Activated naive CD8-positive, alpha-beta T cell treated with anti-CD3 and anti-CD28 coated beads, Interleukin-2, amount 10 ng/mL, durations not matched to agents 7 days and 5 days (primary cell): ENCODE data around the gene MINK1. TPM values are rescaled to one million over a fixed set of nuclear protein-coding genes. Genes with fewer than 3 reads are reported as not detected.
"Not testable (repeated sequence)": the region's sequence is repeated elsewhere in the genome, so short reads cannot be mapped to it uniquely, and the experiment has no call there.

Experiments used
- ATAC-seq: fragments of 150-1000 bp; cut with Tn5 transposase; one replicate; pipeline ENCODE4 v1.10.0; 2021; ENCODE audit warnings: low read depth, moderate library complexity
- POLR2A ChIA-PET: fragments of 350-600 bp; sonication (Branson Sonifier 250); formaldehyde crosslinking; loops from one replicate; lab custom pipeline; 2021; ENCODE audit warnings: antibody characterized with exemption; lab: Charles Lee
- DNase-seq: peaks from one replicate; pipeline ENCODE4 v3.0.0; 2021
- H3K27ac Mint-ChIP-seq: one replicate; pipeline ENCODE4 v1.8.0; 2022; ENCODE audit warnings: mild to moderate bottlenecking, mixed read lengths
- H3K27me3 Mint-ChIP-seq: one replicate; pipeline ENCODE4 v1.8.0; 2022; ENCODE audit warnings: mild to moderate bottlenecking, moderate library complexity, mixed read lengths
- H3K36me3 Mint-ChIP-seq: one replicate; pipeline ENCODE4 v1.8.0; 2021; ENCODE audit warnings: mild to moderate bottlenecking, mixed read lengths
- H3K4me1 Mint-ChIP-seq: one replicate; pipeline ENCODE4 v1.8.0; 2021; ENCODE audit warnings: mixed read lengths
- H3K4me3 Mint-ChIP-seq: one replicate; pipeline ENCODE4 v1.8.0; 2022; ENCODE audit warnings: mild to moderate bottlenecking, moderate library complexity, mixed read lengths
- H3K9me3 Mint-ChIP-seq: one replicate; pipeline ENCODE4 v1.8.0; 2021; ENCODE audit warnings: mixed read lengths
- total RNA-seq, 2 experiments: library from RNA; stranded (reverse); gene quantifications; one replicate each; pipeline ENCODE4 v1.2.3, GENCODE V29; 2021

Gene MINK1
- total RNA-seq, 2 experiments from 2014 or later = 123 to 128 TPM

GRCh38 chr17:4858068-4858881 lies 25.1 kb downstream of the MINK1 start:
- Mint-ChIP-seq H3K36me3 (peaks cover 18% of the 10 kb centered on the region), H3K27me3 (no peaks in the 10 kb centered on the region), H3K9me3 (no peaks in the 10 kb centered on the region), H3K27ac (no peak overlapping the region), H3K4me1 (peaks cover 7% of the 10 kb centered on the region), H3K4me3 (no peak overlapping the region)
- DNase-seq = no peak
- no peak for ATAC-seq
- POLR2A ChIA-PET = no interaction called here

DNA sequence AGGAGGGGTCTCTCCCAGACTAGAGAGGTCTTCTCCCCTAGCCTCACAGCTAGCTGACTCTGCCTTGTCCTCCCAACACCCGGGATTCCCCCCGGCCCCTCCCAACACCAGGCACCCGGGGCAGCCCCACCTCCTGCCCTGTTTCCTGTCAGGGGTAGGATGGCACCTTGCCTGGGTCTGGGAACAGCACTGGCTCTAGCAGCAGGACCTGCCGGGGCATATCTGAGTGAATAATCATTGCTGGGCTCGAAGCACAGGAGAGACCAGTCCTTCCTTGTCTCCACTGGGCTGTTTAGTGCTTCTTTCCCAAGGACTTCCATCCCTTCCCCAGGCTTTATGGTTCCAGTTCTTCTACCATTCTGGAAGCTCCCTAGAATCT lies 25.7 kb downstream of the MINK1 start:
- DNase-seq (no peak), ATAC-seq (no peak)
- H3K4me3 Mint-ChIP-seq = no peak overlapping the region
- H3K36me3 Mint-ChIP-seq = peaks cover 18% of the 10 kb centered on the region
- no peak overlapping the region for H3K27ac Mint-ChIP-seq
- POLR2A ChIA-PET = no interaction called here
- H3K9me3 Mint-ChIP-seq = no peaks in the 10 kb centered on the region
- H3K4me1 Mint-ChIP-seq = peaks cover 4% of the 10 kb centered on the region
- no peaks in the 10 kb centered on the region for H3K27me3 Mint-ChIP-seq

DNA sequence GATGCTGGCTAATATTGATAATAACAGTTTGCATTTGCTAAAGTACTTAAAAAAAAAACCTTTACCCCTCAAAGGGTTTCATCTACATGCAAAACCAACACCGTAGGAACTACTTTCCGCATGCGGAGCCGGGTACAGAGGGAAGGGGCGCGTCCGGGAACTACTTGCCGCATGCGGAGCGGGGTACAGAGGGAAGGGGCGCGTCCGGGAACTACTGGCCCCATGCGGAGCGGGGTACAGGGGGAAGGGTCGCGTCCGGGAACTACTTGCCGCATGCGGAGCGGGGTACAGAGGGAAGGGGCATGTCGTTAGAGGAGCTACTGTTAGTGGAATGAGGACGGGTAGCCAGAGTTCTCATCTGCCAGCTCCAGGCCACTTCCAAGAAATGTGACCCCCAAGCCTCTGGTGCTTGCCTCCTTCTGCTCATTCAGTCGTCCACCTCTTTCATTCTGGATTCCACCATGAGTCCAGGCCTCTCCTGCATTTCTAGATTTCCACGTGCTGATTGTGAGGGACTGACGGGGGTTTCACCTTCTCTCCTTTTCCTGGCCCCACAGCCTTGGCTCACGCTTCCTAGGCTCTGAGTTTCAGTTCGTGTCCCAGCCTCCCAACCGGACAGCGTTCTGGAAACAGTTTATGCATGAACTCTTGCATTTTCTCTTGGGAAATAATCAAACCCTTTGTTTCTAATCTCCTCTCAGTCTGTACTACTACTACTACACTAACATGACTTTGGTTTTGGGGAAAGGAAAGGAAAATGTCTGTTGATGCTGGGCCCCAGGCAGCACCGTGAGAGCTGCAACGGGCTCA lies 26.9 kb downstream of the MINK1 start:
- Mint-ChIP-seq H3K36me3 (peaks cover 14% of the 10 kb centered on the region), H3K27me3 (no peaks in the 10 kb centered on the region), H3K4me3 (no peak overlapping the region), H3K4me1 (no peaks in the 10 kb centered on the region), H3K27ac (no peak overlapping the region), H3K9me3 (no peaks in the 10 kb centered on the region)
- POLR2A ChIA-PET = interaction anchor here (1.4 kb wide), 1 partner anchor 10 kb away, joined by 3 read pairs; no protein-coding TSS in a partner anchor
- DNase-seq (no peak), ATAC-seq (no peak)

DNA sequence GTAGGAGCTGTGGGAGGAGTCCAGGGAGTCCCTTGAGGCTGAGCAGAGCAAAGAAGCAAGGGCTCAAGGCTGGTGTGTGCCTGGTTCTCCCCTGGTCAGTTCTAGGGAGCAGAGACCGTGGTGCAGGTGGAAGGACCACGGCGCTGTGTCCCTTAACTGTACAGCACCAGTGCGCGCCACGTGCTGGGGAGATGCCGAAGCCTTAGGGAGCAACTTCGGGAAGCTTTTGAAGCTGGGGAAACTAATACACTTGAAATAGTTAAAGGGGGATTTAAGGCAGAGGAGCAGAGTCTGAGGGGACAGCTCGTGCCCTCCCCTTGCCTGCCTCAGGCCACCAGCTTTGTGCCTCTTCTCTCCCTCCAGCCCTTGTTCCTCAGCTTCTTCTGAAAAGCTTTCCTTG lies 27.5 kb downstream of the MINK1 start:
- H3K36me3 Mint-ChIP-seq = peaks cover 14% of the 10 kb centered on the region
- ATAC-seq (no peak), DNase-seq (no peak)
- no peaks in the 10 kb centered on the region for H3K27me3 Mint-ChIP-seq
- H3K4me1 Mint-ChIP-seq = no peaks in the 10 kb centered on the region
- H3K9me3 Mint-ChIP-seq = no peaks in the 10 kb centered on the region
- no peak overlapping the region for H3K27ac Mint-ChIP-seq
- POLR2A ChIA-PET = interaction anchor here (1.4 kb wide), 1 partner anchor 10 kb away, joined by 3 read pairs; no protein-coding TSS in a partner anchor
- H3K4me3 Mint-ChIP-seq = no peak overlapping the region

GRCh38 chr17:4861052-4861451 lies 27.9 kb downstream of the MINK1 start:
- no peak overlapping the region for H3K4me3 Mint-ChIP-seq
- peaks cover 12% of the 10 kb centered on the region for H3K36me3 Mint-ChIP-seq
- DNase-seq (no peak), ATAC-seq (no peak)
- H3K4me1 Mint-ChIP-seq = no peaks in the 10 kb centered on the region
- POLR2A ChIA-PET = interaction anchor here (1.4 kb wide), 1 partner anchor 9 kb away, joined by 3 read pairs; no protein-coding TSS in a partner anchor
- H3K27ac Mint-ChIP-seq = no peak overlapping the region
- no peaks in the 10 kb centered on the region for H3K27me3 Mint-ChIP-seq
- H3K9me3 Mint-ChIP-seq = no peaks in the 10 kb centered on the region

DNA sequence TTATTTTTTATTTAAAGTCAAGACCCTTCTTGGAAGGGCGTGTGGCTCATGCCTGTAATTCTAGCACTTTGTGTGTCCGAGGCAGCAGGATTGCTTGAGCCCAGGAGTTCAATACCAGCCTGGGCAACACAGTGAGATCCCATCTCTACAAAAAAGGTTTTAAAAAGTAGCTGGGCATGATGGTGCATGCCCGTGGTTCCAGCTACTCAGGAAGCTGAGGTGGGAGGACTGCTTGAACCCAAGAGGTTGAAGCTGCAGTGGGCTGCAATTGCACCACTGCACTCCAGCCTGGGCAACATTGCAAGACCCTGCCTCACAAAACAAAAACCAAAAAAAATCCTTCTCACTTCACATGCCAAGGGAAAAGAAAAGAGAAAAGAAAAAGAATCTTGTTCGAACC lies 29.6 kb downstream of the MINK1 start:
- ATAC-seq (no peak), DNase-seq (no peak)
- H3K27ac Mint-ChIP-seq = no peak overlapping the region
- POLR2A ChIA-PET = no interaction called here
- H3K4me1 Mint-ChIP-seq = no peaks in the 10 kb centered on the region
- peaks cover 2% of the 10 kb centered on the region for H3K36me3 Mint-ChIP-seq
- H3K4me3 Mint-ChIP-seq = no peak overlapping the region
- no peaks in the 10 kb centered on the region for H3K9me3 Mint-ChIP-seq
- H3K27me3 Mint-ChIP-seq = no peaks in the 10 kb centered on the region

DNA sequence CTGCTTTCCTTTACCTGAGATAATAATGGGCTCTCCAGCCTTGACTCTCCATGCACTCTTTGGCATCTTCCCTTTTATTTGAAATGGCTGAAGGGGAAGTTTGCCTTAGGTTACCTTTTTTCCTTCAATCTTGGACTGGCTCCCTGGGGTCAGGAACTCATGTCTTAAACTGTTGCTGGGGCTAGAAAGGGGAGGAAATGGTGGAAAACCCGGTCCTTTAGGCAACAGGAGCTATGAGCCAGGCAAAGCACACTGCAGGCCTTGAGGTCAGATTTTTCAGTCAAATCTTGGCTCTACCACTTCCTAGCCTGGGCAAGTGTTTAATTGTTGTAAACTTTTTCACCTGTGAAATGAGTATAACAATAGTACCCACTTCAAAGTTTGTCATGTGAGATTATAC lies 30.2 kb downstream of the MINK1 start:
- H3K27ac Mint-ChIP-seq = no peak overlapping the region
- ATAC-seq (no peak), DNase-seq (no peak)
- POLR2A ChIA-PET = no interaction called here
- no peaks in the 10 kb centered on the region for H3K9me3 Mint-ChIP-seq
- no peaks in the 10 kb centered on the region for H3K27me3 Mint-ChIP-seq
- H3K36me3 Mint-ChIP-seq = peaks cover 2% of the 10 kb centered on the region
- no peaks in the 10 kb centered on the region for H3K4me1 Mint-ChIP-seq
- no peak overlapping the region for H3K4me3 Mint-ChIP-seq

DNA sequence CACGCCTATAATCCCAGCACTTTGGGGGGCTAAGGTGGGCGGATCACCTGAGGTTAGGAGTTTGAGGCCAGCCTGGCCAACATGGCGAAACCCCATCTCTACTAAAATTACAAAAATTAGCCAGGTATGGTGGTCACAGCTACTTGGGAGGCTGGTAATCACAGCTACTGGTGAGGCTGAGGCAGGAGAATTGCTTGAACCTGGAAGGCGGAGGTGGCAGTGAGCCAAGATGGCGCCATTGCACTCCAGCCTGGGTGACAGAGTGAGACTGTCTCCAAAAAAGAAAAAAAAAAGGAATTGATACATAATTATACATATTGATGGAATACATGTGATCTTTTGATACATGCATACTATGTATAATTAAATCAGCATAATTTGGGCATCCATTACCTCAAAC lies 34.4 kb downstream of the MINK1 start:
- not testable (repeated sequence) for H3K4me3 Mint-ChIP-seq, DNase-seq, H3K36me3 Mint-ChIP-seq, H3K4me1 Mint-ChIP-seq, H3K27me3 Mint-ChIP-seq, H3K9me3 Mint-ChIP-seq, H3K27ac Mint-ChIP-seq, ATAC-seq
- POLR2A ChIA-PET = interaction anchor here (0.6 kb wide), 1 partner anchor 61 kb away, joined by 7 read pairs; no protein-coding TSS in a partner anchor

- H3K27ac Mint-ChIP-seq, DNase-seq, H3K4me3 Mint-ChIP-seq, H3K4me1 Mint-ChIP-seq, ATAC-seq, H3K36me3 Mint-ChIP-seq, H3K27me3 Mint-ChIP-seq, POLR2A ChIA-PET, H3K9me3 Mint-ChIP-seq: not testable (repeated sequence)
Observed at GRCh38 chr17:4869058-4869998, 36.2 kb downstream of the MINK1 start.

GRCh38 chr17:4870855-4871254 lies 37.7 kb downstream of the MINK1 start:
- no peaks in the 10 kb centered on the region for H3K4me1 Mint-ChIP-seq
- H3K27ac Mint-ChIP-seq = no peak overlapping the region
- no peaks in the 10 kb centered on the region for H3K27me3 Mint-ChIP-seq
- no peaks in the 10 kb centered on the region for H3K9me3 Mint-ChIP-seq
- ATAC-seq (no peak), DNase-seq (no peak)
- peaks cover 1% of the 10 kb centered on the region for H3K36me3 Mint-ChIP-seq
- no peak overlapping the region for H3K4me3 Mint-ChIP-seq
- POLR2A ChIA-PET = interaction anchor here (1.0 kb wide), 1 partner anchor 10 kb away, joined by 3 read pairs; no protein-coding TSS in a partner anchor

DNA sequence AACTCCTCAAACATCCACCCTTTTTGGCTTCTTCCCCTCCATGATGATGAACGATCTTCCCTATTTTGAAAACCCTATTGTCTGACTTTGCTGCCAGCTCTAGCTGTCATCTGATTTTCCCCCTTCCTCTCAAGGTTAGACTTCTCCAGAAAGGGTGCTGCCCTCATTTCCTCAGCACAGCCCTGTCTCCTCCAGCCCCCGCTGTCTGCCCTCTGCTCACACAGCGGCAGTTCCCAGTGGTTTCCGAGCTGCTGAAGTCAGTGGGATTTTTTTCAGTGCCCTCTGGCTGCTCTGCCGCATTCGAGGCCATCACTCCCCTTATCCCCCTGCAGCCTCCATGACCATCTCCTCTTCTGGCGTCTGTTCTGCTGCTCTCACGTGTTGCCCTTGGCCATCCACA lies 39.6 kb downstream of the MINK1 start:
- no peaks in the 10 kb centered on the region for H3K27me3 Mint-ChIP-seq
- H3K9me3 Mint-ChIP-seq = no peaks in the 10 kb centered on the region
- no peak overlapping the region for H3K4me3 Mint-ChIP-seq
- DNase-seq = no peak
- ATAC-seq = no peak
- no peaks in the 10 kb centered on the region for H3K4me1 Mint-ChIP-seq
- H3K36me3 Mint-ChIP-seq = peaks cover 1% of the 10 kb centered on the region
- H3K27ac Mint-ChIP-seq = no peak overlapping the region
- POLR2A ChIA-PET = no interaction called here

- Mint-ChIP-seq H3K4me3 (no peak overlapping the region), H3K27me3 (no peaks in the 10 kb centered on the region), H3K9me3 (no peaks in the 10 kb centered on the region), H3K4me1 (no peaks in the 10 kb centered on the region), H3K27ac (no peak overlapping the region), H3K36me3 (peaks cover 2% of the 10 kb centered on the region)
- DNase-seq (no peak), ATAC-seq (no peak)
- POLR2A ChIA-PET = no interaction called here
Observed at GRCh38 chr17:4877089-4877488, 43.9 kb downstream of the MINK1 start.

DNA sequence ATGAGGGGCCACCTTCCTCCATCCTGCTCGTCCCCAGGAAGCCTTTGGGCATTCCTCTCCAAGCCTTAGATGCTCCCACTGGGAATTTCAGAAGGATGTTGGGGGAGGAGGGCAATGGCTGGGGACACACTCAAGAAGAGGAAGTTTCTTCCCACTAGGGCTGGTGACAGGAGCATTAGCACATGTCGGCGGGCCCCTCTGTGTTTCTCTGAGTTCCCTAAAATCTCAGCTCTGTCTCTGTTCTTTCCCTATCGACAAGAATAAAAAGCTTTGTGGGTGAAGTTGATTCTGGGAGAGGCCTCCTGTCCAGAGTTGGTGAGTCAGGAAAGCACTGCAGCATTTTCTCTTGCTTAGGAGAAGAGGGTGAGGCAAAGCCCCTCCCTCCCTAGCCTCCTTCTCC lies 46.5 kb downstream of the MINK1 start:
- H3K4me1 Mint-ChIP-seq = no peaks in the 10 kb centered on the region
- DNase-seq = no peak
- no peaks in the 10 kb centered on the region for H3K27me3 Mint-ChIP-seq
- POLR2A ChIA-PET = no interaction called here
- no peak for ATAC-seq
- no peak overlapping the region for H3K27ac Mint-ChIP-seq
- H3K9me3 Mint-ChIP-seq = no peaks in the 10 kb centered on the region
- H3K36me3 Mint-ChIP-seq = peaks cover 2% of the 10 kb centered on the region
- no peak overlapping the region for H3K4me3 Mint-ChIP-seq
